Melanocyte of skin (primary cell): ENCODE measurements around the gene KRTAP9-8. TPM values are rescaled to one million over a fixed set of nuclear protein-coding genes. Genes with fewer than 3 reads are reported as not detected.

Source experiments
- small RNA-seq, 2 donors: library from RNA; depleted of rRNA; stranded (forward); fragments of <200 nt; gene quantifications; one replicate each; pipeline ENCODE3, GENCODE V24; 2012
- total RNA-seq, 2 donors: library from RNA; depleted of rRNA; stranded (reverse); fragments of >200 nt; gene quantifications; 2 replicates each; pipeline ENCODE4 v1.2.3, GENCODE V29; 2012

The KRTAP9-8 gene, protein sequence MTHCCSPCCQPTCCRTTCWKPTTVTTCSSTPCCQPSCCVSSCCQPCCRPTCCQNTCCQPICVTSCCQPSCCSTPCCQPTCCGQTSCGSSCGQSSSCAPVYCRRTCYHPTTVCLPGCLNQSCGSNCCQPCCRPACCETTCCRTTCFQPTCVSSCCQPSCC
- total RNA-seq = not detected

GRCh38 chr17:41237949-41238437 is at the start of gene KRTAP9-8:
Gene KRTAP9-8, plus strand, starts transcription at chr17:41237999. Its CDS starts 53 bp downstream, at chr17:41238052.

GRCh38 chr17:41189837-41190318 is 47.9 kb upstream of the KRTAP9-8 start, which contains the start of gene KRTAP9-1:
Gene KRTAP9-1, plus strand, starts transcription at chr17:41189887. Its CDS starts 0 bp downstream, at chr17:41189887.

GRCh38 chr17:41226598-41227095 is 11.2 kb upstream of the KRTAP9-8 start, which contains the start of gene KRTAP9-2:
Gene KRTAP9-2, plus strand, starts transcription at chr17:41226648. Its CDS starts 7 bp downstream, at chr17:41226655.

GRCh38 chr17:41232399-41233105 is 5.2 kb upstream of the KRTAP9-8 start, which contains the start of gene KRTAP9-3:
Gene KRTAP9-3, plus strand, starts transcription at chr17:41232449. Its CDS starts 53 bp downstream, at chr17:41232502.

GRCh38 chr17:41249637-41250240 is 11.9 kb downstream of the KRTAP9-8 start, which contains the start of gene KRTAP9-4:
Gene KRTAP9-4, plus strand, starts transcription at chr17:41249687. Its CDS starts 34 bp downstream, at chr17:41249721.

DNA sequence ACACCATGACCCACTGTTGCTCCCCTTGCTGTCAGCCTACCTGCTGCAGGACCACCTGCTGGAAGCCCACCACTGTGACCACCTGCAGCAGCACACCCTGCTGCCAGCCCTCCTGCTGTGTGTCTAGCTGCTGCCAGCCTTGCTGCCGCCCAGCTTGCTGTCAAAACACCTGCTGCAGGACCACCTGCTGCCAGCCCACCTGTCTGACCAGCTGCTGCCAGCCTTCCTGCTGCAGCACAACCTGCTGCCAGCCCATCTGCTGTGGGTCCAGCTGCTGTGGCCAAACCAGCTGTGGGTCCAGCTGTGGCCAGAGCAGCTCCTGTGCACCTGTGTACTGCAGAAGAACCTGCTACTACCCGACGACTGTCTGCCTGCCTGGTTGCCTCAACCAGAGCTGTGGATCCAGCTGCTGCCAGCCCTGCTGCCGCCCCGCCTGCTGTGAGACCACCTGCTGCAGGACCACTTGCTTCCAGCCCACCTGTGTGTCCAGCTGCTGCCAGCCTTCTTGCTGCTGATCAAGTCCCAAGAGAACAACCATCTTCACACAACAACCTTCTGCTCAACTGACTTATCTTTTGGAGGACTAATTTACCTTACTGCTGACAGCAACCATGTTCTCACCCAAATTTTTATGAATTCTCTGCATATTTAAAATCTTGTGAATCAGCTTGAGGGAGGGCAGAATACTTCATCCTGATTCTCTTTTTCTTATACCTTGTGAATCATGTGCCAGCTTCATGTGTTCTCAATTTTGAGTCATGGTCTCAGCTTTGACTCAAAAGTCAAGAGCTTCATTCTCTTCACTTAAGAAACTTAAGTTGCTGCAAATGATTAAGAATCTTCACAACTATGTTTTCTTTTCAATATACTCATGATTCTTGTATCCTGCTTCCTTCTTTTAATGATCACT is 17.8 kb downstream of the KRTAP9-8 start, which contains the start of gene KRTAP9-9:
TSS of gene KRTAP9-9 (plus strand) at position 4 of the 910 bp plus-strand sequence.

DNA sequence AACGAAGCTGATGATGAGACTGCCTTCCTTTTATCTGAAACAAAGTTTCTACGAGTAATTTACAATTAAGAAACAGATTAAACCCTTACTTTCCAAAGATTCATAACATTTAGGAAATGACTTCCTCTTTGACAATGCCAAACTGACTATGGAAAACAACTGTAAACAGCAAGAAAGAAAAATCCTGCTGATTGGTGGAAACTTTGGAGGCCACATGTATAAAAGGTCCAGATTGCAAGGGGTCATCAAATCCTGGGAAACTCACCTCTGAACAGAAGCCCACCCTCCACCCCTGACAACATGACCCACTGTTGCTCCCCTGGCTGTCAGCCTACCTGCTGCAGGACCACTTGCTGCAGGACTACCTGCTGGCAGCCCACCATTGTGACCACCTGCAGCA is 27.3 kb downstream of the KRTAP9-8 start, which contains the start of gene KRTAP9-6:
TSS of gene KRTAP9-6 (plus strand) at position 301 of the 400 bp plus-strand sequence. CDS start at position 301, 0 bp downstream.

DNA sequence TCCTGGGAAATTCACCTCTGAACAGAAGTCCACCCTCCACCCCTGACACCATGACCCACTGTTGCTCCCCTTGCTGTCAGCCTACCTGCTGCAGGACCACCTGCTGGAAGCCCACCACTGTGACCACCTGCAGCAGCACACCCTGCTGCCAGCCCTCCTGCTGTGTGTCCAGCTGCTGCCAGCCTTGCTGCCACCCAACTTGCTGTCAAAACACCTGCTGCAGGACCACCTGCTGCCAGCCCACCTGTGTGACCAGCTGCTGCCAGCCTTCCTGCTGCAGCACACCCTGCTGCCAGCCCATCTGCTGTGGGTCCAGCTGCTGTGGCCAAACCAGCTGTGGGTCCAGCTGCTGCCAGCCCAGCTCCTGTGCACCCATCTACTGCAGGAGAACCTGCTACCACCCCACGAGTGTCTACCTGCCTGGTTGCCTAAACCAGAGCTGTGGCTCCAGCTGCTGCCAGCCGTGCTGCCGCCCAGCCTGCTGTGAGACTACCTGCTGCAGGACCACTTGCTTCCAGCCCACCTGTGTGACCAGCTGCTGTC is 37.9 kb downstream of the KRTAP9-8 start, which contains the start of gene KRTAP9-7:
TSS of gene KRTAP9-7 (plus strand) at position 51 of the 543 bp plus-strand sequence. CDS start at position 51, 0 bp downstream.

Small RNA genes lying within 50 kb of the gene (small RNA-seq; reads per million reads assigned to genes)
- 0 reads per million in 2 donors for gene KRTAP9-10P

Other genes starting within 250 kb of the KRTAP9-8 start
- gene KRTAP3-3, start 243.8 kb upstream of the KRTAP9-8 start, total RNA-seq = not detected
- gene KRTAP3-2, start 238.1 kb upstream of the KRTAP9-8 start, total RNA-seq = not detected
- not detected for gene KRTAP3-1, start 228.9 kb upstream of the KRTAP9-8 start, total RNA-seq
- gene KRTAP1-5, start 210.8 kb upstream of the KRTAP9-8 start, total RNA-seq = not detected
- not detected for gene KRTAP1-4, start 207.8 kb upstream of the KRTAP9-8 start, total RNA-seq
- not detected for gene KRTAP1-3, start 203.1 kb upstream of the KRTAP9-8 start, total RNA-seq
- not detected for gene KRTAP1-1, start 196.5 kb upstream of the KRTAP9-8 start, total RNA-seq
- gene KRTAP2-1, start 190.7 kb upstream of the KRTAP9-8 start, total RNA-seq = not detected
- gene KRTAP2-2, start 182.8 kb upstream of the KRTAP9-8 start, total RNA-seq = not detected
- not detected for gene KRTAP2-3, start 177.9 kb upstream of the KRTAP9-8 start, total RNA-seq
- gene KRTAP2-4, start 172.1 kb upstream of the KRTAP9-8 start, total RNA-seq = not detected
- gene KRTAP4-7, start 153.8 kb upstream of the KRTAP9-8 start, total RNA-seq = not detected
- not detected for gene KRTAP4-8, start 139.9 kb upstream of the KRTAP9-8 start, total RNA-seq
- gene KRTAP4-16, start 135.8 kb upstream of the KRTAP9-8 start, total RNA-seq = not detected
- gene KRTAP4-9, start 132.6 kb upstream of the KRTAP9-8 start, total RNA-seq = not detected
- gene KRTAP4-11, start 119.6 kb upstream of the KRTAP9-8 start, total RNA-seq = not detected
- not detected for gene KRTAP4-12, start 113.8 kb upstream of the KRTAP9-8 start, total RNA-seq
- gene KRTAP4-6, start 97.5 kb upstream of the KRTAP9-8 start, total RNA-seq = not detected
- gene KRTAP4-5, start 88.2 kb upstream of the KRTAP9-8 start, total RNA-seq = not detected
- not detected for gene KRTAP4-4, start 77.3 kb upstream of the KRTAP9-8 start, total RNA-seq
- not detected for gene KRTAP4-3, start 69.8 kb upstream of the KRTAP9-8 start, total RNA-seq
- gene KRTAP4-2, start 59.8 kb upstream of the KRTAP9-8 start, total RNA-seq = not detected
- not detected for gene KRTAP4-1, start 53.1 kb upstream of the KRTAP9-8 start, total RNA-seq
- gene KRTAP9-1, start 48.1 kb upstream of the KRTAP9-8 start, total RNA-seq = not detected
- gene KRTAP9-2, start 11.4 kb upstream of the KRTAP9-8 start, total RNA-seq = not detected
- gene KRTAP9-3, start 5.5 kb upstream of the KRTAP9-8 start, total RNA-seq = not detected
- gene KRTAP9-4, start 11.7 kb downstream of the KRTAP9-8 start, total RNA-seq = not detected
- not detected for gene KRTAP9-9, start 17.4 kb downstream of the KRTAP9-8 start, total RNA-seq
- not detected for gene KRTAP9-6, start 27.4 kb downstream of the KRTAP9-8 start, total RNA-seq
- gene KRTAP9-7, start 37.7 kb downstream of the KRTAP9-8 start, total RNA-seq = not detected
- gene KRTAP29-1, start 64.9 kb downstream of the KRTAP9-8 start, total RNA-seq = not detected
- not detected for gene KRTAP16-1, start 71.3 kb downstream of the KRTAP9-8 start, total RNA-seq
- not detected for gene KRTAP17-1, start 77.7 kb downstream of the KRTAP9-8 start, total RNA-seq
- not detected for gene KRT33A, start 112.8 kb downstream of the KRTAP9-8 start, total RNA-seq
- gene KRT33B, start 131.8 kb downstream of the KRTAP9-8 start, total RNA-seq = not detected
- gene KRT34, start 144.3 kb downstream of the KRTAP9-8 start, total RNA-seq = not detected
- gene KRT31, start 159.6 kb downstream of the KRTAP9-8 start, total RNA-seq = not detected
- gene KRT37, start 186.6 kb downstream of the KRTAP9-8 start, total RNA-seq = not detected
- not detected for gene KRT38, start 203.0 kb downstream of the KRTAP9-8 start, total RNA-seq
- not detected for gene KRT32, start 229.4 kb downstream of the KRTAP9-8 start, total RNA-seq
- not detected for gene KRT35, start 243.2 kb downstream of the KRTAP9-8 start, total RNA-seq